HepG2 (cell line): ENCODE data around the gene MASP1.

ENCODE experiments used
- CBX5 ChIP-seq: sonication (generic); formaldehyde crosslinking; IDR thresholded peaks from 2 replicates; pipeline ENCODE4 v1.4.0; 2020; ENCODE audit warnings: missing genetic modification reagents, borderline replicate concordance
- CHD2 ChIP-seq: IDR thresholded peaks from 2 replicates; pipeline ENCODE4 v1.6.1; 2011; ENCODE audit warnings: low read depth, low read length, improper control_type of control experiment
- MAFF ChIP-seq: IDR thresholded peaks from 2 replicates; pipeline ENCODE4 v1.6.1; 2011; ENCODE audit warnings: low read depth, low read length, improper control_type of control experiment
- MIXL1 ChIP-seq: IDR thresholded peaks from 2 replicates; pipeline ENCODE4 v1.6.1; 2016
- ONECUT2 ChIP-seq: sonication (generic); formaldehyde crosslinking; IDR thresholded peaks from 2 replicates; pipeline ENCODE4 v1.4.0; 2020; ENCODE audit warnings: missing genetic modification reagents
- RAD51 ChIP-seq: fragments of 450-650 bp; IDR thresholded peaks from 2 replicates; pipeline ENCODE4 v1.6.1; 2016; ENCODE audit warnings: borderline replicate concordance
- SP2 ChIP-seq: sonication (generic); formaldehyde crosslinking; IDR thresholded peaks from 2 replicates; pipeline ENCODE4 v1.5.1; 2020; ENCODE audit warnings: mild to moderate bottlenecking, missing genetic modification reagents
- ZNF3 ChIP-seq: IDR thresholded peaks from 2 replicates; pipeline ENCODE4 v1.7.0; 2017; ENCODE audit warnings: inconsistent platforms
- TF ChIP-seq, protein P1 (sequence below): sonication (generic); formaldehyde crosslinking; IDR thresholded peaks from 2 replicates; pipeline ENCODE4 v1.5.0; 2020; ENCODE audit warnings: mild to moderate bottlenecking, missing genetic modification reagents, moderate library complexity
- TF ChIP-seq, protein P2 (sequence below): sonication (generic); formaldehyde crosslinking; IDR thresholded peaks from 2 replicates; pipeline ENCODE4 v1.8.1; 2023; ENCODE audit warnings: mild to moderate bottlenecking, inconsistent platforms, moderate library complexity, missing genetic modification reagents, borderline replicate concordance
- TF ChIP-seq, protein P3 (sequence below): sonication (generic); formaldehyde crosslinking; IDR thresholded peaks from 2 replicates; pipeline ENCODE4 v1.4.0; 2020; ENCODE audit warnings: missing genetic modification reagents

DNA sequence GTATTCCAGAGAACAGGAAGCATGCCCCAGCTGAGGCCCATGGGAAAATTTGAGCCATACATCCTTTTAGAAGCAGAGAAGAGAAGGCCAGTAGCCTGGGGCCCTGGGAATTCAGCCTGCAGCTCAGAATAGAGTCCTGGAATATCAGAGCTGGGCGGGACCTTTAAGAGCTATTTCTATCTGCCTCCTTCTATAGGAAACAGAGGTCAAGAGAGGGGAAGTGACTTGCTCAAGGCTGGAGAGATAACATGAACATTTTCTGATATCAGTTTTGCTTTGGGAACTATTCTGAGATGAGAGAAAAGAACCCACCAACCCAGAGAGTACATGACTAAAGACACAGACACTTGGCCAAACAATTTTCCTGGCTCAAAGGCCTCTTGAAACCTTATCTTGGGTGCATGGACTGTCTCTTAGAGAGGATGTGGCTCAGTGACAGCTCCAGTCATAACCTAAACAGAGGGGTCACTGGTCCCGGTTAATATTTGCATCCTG, 26.0 kb downstream of the MASP1 start:
- TF ChIP-seq CHD2 (no peak), ZNF3 (no peak), RAD51 (no peak), MAFF (no peak), ONECUT2 (CRISPR knock-in tag) (no peak), CBX5 (no peak), MIXL1 (no peak), SP2 (CRISPR knock-in tag) (no peak)
- TF ChIP-seq, protein P1, sequence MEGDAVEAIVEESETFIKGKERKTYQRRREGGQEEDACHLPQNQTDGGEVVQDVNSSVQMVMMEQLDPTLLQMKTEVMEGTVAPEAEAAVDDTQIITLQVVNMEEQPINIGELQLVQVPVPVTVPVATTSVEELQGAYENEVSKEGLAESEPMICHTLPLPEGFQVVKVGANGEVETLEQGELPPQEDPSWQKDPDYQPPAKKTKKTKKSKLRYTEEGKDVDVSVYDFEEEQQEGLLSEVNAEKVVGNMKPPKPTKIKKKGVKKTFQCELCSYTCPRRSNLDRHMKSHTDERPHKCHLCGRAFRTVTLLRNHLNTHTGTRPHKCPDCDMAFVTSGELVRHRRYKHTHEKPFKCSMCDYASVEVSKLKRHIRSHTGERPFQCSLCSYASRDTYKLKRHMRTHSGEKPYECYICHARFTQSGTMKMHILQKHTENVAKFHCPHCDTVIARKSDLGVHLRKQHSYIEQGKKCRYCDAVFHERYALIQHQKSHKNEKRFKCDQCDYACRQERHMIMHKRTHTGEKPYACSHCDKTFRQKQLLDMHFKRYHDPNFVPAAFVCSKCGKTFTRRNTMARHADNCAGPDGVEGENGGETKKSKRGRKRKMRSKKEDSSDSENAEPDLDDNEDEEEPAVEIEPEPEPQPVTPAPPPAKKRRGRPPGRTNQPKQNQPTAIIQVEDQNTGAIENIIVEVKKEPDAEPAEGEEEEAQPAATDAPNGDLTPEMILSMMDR (CRISPR knock-in tag), result no peak
- TF ChIP-seq, protein P2, sequence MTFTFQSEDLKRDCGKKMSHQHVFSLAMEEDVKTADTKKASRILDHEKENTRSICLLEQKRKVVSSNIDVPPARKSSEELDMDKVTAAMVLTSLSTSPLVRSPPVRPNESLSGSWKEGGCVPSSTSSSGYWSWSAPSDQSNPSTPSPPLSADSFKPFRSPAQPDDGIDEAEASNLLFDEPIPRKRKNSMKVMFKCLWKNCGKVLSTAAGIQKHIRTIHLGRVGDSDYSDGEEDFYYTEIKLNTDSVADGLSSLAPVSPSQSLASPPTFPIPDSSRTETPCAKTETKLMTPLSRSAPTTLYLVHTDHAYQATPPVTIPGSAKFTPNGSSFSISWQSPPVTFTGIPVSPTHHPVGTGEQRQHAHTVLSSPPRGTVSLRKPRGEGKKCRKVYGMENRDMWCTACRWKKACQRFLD (CRISPR knock-in tag), result no peak
- TF ChIP-seq, protein P3, sequence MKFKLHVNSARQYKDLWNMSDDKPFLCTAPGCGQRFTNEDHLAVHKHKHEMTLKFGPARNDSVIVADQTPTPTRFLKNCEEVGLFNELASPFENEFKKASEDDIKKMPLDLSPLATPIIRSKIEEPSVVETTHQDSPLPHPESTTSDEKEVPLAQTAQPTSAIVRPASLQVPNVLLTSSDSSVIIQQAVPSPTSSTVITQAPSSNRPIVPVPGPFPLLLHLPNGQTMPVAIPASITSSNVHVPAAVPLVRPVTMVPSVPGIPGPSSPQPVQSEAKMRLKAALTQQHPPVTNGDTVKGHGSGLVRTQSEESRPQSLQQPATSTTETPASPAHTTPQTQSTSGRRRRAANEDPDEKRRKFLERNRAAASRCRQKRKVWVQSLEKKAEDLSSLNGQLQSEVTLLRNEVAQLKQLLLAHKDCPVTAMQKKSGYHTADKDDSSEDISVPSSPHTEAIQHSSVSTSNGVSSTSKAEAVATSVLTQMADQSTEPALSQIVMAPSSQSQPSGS, result no peak
